GM12891 (cell line): ENCODE results near the gene DUSP12.

ENCODE experiments used
- PAX5 ChIP-seq: IDR thresholded peaks from 2 replicates; pipeline ENCODE4 v1.6.1; 2011; ENCODE audit warnings: low read length, moderate library complexity, mild to moderate bottlenecking; ENCODE audit not compliant: insufficient read depth, severe bottlenecking
- POLR2A ChIP-seq: IDR thresholded peaks from 2 replicates; pipeline ENCODE4 v1.6.1; 2011; ENCODE audit warnings: low read depth, low read length, control low read depth
- POLR2AphosphoS5 ChIP-seq: IDR thresholded peaks from 2 replicates; pipeline ENCODE4 v1.6.1; 2011; ENCODE audit warnings: low read depth, low read length, control low read depth
- SPI1 ChIP-seq: IDR thresholded peaks from 2 replicates; pipeline ENCODE4 v1.6.1; 2011; ENCODE audit warnings: low read depth, low read length, control low read depth
- TAF1 ChIP-seq: IDR thresholded peaks from 2 replicates; pipeline ENCODE4 v1.6.1; 2011; ENCODE audit warnings: low read depth, low read length, control low read depth

DNA sequence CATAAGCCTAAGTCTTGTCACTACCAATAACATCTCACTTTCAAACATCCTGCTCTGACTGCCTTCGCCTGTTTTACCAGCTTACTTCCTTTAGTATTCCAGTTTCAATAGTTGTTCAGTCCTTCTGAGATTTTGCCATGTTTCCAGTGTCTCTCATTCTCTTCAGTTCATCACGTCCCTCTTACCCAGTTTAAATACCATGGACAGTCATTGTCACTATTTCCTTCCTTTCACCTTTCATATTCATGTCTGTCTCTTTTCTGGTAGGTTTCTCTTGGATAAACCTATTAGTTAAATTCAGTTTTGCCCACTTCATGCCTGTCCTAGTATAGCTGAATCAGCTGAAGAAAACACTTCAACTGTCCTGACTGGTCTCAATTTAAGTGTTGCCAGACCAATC, 22.4 kb downstream of the DUSP12 start:
- no peak for TF ChIP-seq TAF1
- TF ChIP-seq POLR2AphosphoS5 = no peak
- no peak for TF ChIP-seq POLR2A
- no peak for TF ChIP-seq PAX5
- TF ChIP-seq SPI1 = no peak
